Natural killer cell (primary cell): ENCODE measurements around the gene INTS1. TPM values are rescaled to one million over a fixed set of nuclear protein-coding genes. Genes with fewer than 3 reads are reported as not detected.

Experiments used
- ATAC-seq, 3 donors: fragments of 150-1000 bp in 2 of 3; fragments of 200-7000 bp in 1 of 3; cut with Tn5 transposase; 1 replicate in 1 of 3; 2 replicates in 2 of 3; pipeline ENCODE4 v1.10.0; 2021; ENCODE audit warnings: mild to moderate bottlenecking in 2 of 3, moderate library complexity in 2 of 3
- DNase-seq, 2 donors: peaks; one replicate each; pipeline versions ENCODE4 v3.0.0 to v3.0.0-alpha.2; 2013 to 2021; ENCODE audit warnings: mixed read lengths in 1 of 2
- H3K27ac ChIP-seq: one replicate; pipeline ENCODE4 v1.5.1; 2013; ENCODE audit warnings: mild to moderate bottlenecking, low read length
- H3K27me3 ChIP-seq: one replicate; pipeline ENCODE4 v1.6.1; 2013; ENCODE audit warnings: low read length; ENCODE audit not compliant: control insufficient read depth, insufficient read depth
- H3K36me3 ChIP-seq: one replicate; pipeline ENCODE4 v1.6.1; 2013; ENCODE audit warnings: low read length; ENCODE audit not compliant: control insufficient read depth, insufficient read depth
- H3K4me1 ChIP-seq: one replicate; pipeline ENCODE4 v1.6.1; 2013; ENCODE audit warnings: low read length; ENCODE audit not compliant: control insufficient read depth, insufficient read depth
- H3K4me3 ChIP-seq: one replicate; pipeline ENCODE4 v1.5.1; 2013; ENCODE audit warnings: low read length
- H3K9me3 ChIP-seq: one replicate; pipeline ENCODE4 v1.6.1; 2013; ENCODE audit warnings: low read length; ENCODE audit not compliant: control insufficient read depth, insufficient read depth
- H3K27ac Mint-ChIP-seq, 2 donors: one replicate each; pipeline ENCODE4 v1.8.0; 2022; ENCODE audit warnings: mild to moderate bottlenecking in 2 of 2, mixed read lengths in 2 of 2, moderate library complexity in 1 of 2
- H3K27me3 Mint-ChIP-seq, 2 donors: one replicate each; pipeline ENCODE4 v1.8.0; 2022; ENCODE audit warnings: low read depth in 2 of 2, mixed read lengths in 2 of 2
- H3K36me3 Mint-ChIP-seq: one replicate; pipeline ENCODE4 v1.8.0; 2022; ENCODE audit warnings: mixed read lengths
- H3K4me1 Mint-ChIP-seq, 2 donors: one replicate each; pipeline ENCODE4 v1.8.0; 2022; ENCODE audit warnings: mixed read lengths in 2 of 2
- H3K4me3 Mint-ChIP-seq: one replicate; pipeline ENCODE4 v1.8.0; 2022; ENCODE audit warnings: mild to moderate bottlenecking, moderate library complexity, mixed read lengths
- H3K9me3 Mint-ChIP-seq, 2 donors: one replicate each; pipeline ENCODE4 v1.8.0; 2022; ENCODE audit warnings: mixed read lengths in 2 of 2
- CTCF ChIP-seq: fragments of 200-600 bp; IDR thresholded peaks from one replicate; pipeline ENCODE4 v1.8.0; 2022; ENCODE audit warnings: antibody characterized with exemption
- whole genome bisulfite sequencing: methylation state at CpG from one replicate; pipeline ENCODE4 v1.1.7; 2013; ENCODE audit warnings: missing lambda C conversion rate; ENCODE audit not compliant: insufficient coverage; 5-methylcytosine and 5-hydroxymethylcytosine counted together
- intact Hi-C: fragments of 100-400 bp; cut with micrococcal nuclease; formaldehyde crosslinking; loops from one replicate; pipeline ENCODE4 v1.14.2; 2022
- total RNA-seq, 4 donors: library from RNA; stranded (reverse); fragments of 120-200 nt in 1 of 4; gene quantifications; one replicate each; pipeline versions ENCODE4 v1.2.3 to v1.2.4, GENCODE V29; 2013 to 2022

The INTS1 gene
- total RNA-seq, 3 donors from 2014 or later (not counting 1 experiment from before 2014, with no cell fraction given), result 92.7 to 115 (median 111) TPM

GRCh38 chr7:1485156-1485555 lies 19.0 kb downstream of the INTS1 start:
- H3K9me3 Mint-ChIP-seq, result no peaks in the 10 kb centered on the region
- no peak for DNase-seq

GRCh38 chr7:1484569-1484968 lies 19.6 kb downstream of the INTS1 start:
- H3K27ac ChIP-seq, result no peak overlapping the region
- Mint-ChIP-seq H3K27me3 (no peaks in the 10 kb centered on the region), H3K4me3 (no peak overlapping the region), H3K36me3 (no peaks in the 10 kb centered on the region), H3K27ac (no peak overlapping the region), H3K4me1 (no peaks in the 10 kb centered on the region), H3K9me3 (no peaks in the 10 kb centered on the region)
- ATAC-seq (no peak), DNase-seq (no peak)
- H3K27me3 ChIP-seq, result no peaks in the 10 kb centered on the region
- no peaks in the 10 kb centered on the region for H3K9me3 ChIP-seq
- 96% methylated on average over 12 of the region's 12 CpGs for WGBS
- intact Hi-C loops, result no loop called here
- TF ChIP-seq CTCF, result no peak
- H3K4me1 ChIP-seq, result no peaks in the 10 kb centered on the region
- H3K36me3 ChIP-seq, result peaks cover 86% of the 10 kb centered on the region
- H3K4me3 ChIP-seq, result no peak overlapping the region

More at GRCh38 chr7:1485156-1485555, 19.0 kb downstream of the INTS1 start:
- H3K27ac Mint-ChIP-seq, result no peak overlapping the region
- H3K4me1 Mint-ChIP-seq, result no peaks in the 10 kb centered on the region
- no peaks in the 10 kb centered on the region for H3K27me3 ChIP-seq
- peaks cover 86% of the 10 kb centered on the region for H3K36me3 ChIP-seq
- no peak for TF ChIP-seq CTCF
- 94% methylated on average over 19 of the region's 19 CpGs for WGBS
- H3K9me3 ChIP-seq, result no peaks in the 10 kb centered on the region
- no peak for ATAC-seq
- no peaks in the 10 kb centered on the region for H3K4me1 ChIP-seq
- intact Hi-C loops, result no loop called here
- H3K4me3 ChIP-seq, result no peak overlapping the region
- no peaks in the 10 kb centered on the region for H3K36me3 Mint-ChIP-seq
- H3K27ac ChIP-seq, result no peak overlapping the region
- no peak overlapping the region for H3K4me3 Mint-ChIP-seq
- H3K27me3 Mint-ChIP-seq, result no peaks in the 10 kb centered on the region

DNA sequence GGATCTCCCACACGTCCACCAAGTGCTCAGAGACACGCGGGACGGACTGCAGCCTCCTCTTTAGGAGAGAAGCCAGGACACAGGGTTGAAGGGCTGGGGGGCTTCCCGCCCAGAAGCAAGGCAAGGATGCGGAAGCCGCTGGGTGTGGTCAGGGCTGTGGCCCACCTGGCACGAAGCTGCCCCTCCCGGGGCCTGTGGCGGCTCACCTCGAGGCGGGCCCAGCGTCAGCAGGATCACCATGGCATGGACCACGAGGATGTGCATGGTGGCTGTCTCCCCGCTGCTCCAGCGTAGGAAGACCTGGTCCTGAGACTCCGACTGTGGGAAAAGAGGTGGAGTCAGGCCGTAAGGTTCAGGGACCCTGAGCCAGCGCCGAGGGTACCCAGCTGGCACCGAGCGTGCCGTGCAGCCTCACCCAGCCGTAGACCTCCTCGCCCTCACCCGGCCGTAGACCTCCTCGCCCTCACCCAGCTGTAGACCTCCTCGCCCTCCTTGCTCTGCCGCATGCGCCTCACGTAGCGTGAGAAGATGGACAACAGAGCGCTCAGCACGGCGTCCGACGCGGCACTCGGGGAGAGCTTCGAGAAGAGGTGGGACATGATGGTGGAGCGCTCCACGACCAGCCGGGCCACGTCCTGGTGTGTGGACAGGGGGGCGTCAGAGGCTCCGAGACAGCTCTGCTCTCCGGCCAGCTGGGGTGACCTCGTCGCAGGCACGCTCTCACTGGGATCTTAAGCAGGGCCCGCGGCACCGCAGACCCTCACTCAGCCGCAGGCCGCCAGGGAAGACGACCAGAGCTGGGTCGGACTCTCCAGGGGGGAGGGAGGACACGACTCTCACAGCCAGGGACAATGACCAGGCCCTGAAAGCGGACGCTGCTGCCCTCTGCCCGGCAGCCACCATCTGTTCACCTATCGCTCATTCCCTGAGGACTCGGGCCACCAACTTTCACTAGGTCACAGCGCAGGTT lies 20.4 kb downstream of the INTS1 start:
- H3K9me3 Mint-ChIP-seq, result no peaks in the 10 kb centered on the region
- no peaks in the 10 kb centered on the region for H3K36me3 Mint-ChIP-seq
- H3K27me3 Mint-ChIP-seq, result no peaks in the 10 kb centered on the region
- WGBS, result 96% methylated on average over 65 of the region's 65 CpGs
- ATAC-seq (no peak), DNase-seq (no peak)
- H3K4me1 ChIP-seq, result no peaks in the 10 kb centered on the region
- no peak overlapping the region for H3K4me3 ChIP-seq
- H3K27ac Mint-ChIP-seq, result no peak overlapping the region
- no peaks in the 10 kb centered on the region for H3K9me3 ChIP-seq
- intact Hi-C loops, result no loop called here
- H3K27me3 ChIP-seq, result no peaks in the 10 kb centered on the region
- H3K4me3 Mint-ChIP-seq, result no peak overlapping the region
- no peak overlapping the region for H3K27ac ChIP-seq
- H3K36me3 ChIP-seq, result peaks cover 83% of the 10 kb centered on the region
- no peak for TF ChIP-seq CTCF
- no peaks in the 10 kb centered on the region for H3K4me1 Mint-ChIP-seq
